Thyroid gland (tissue), 4 donors: ENCODE results near the gene NOS2. TPM values are rescaled to one million over a fixed set of nuclear protein-coding genes. Genes with fewer than 3 reads are reported as not detected.
"Not testable (repeated sequence)": the region's sequence is repeated elsewhere in the genome, so short reads cannot be mapped to it uniquely, and the experiment has no call there.

Source experiments
- DNase-seq, 2 donors: peaks; one replicate each; pipeline ENCODE4 v3.0.0-alpha.2; 2019
- H3K27ac ChIP-seq, 3 donors: fragments of 200-600 bp; sonication (generic); 1 replicate in 2 of 3; 2 replicates in 1 of 3; pipeline ENCODE4 v1.5.1; 2016 to 2019; ENCODE audit warnings: mild to moderate bottlenecking in 1 of 3, moderate library complexity in 1 of 3
- H3K27me3 ChIP-seq: fragments of 200-600 bp; sonication (generic); one replicate; pipeline ENCODE4 v1.5.1; 2019
- H3K36me3 ChIP-seq, 2 donors: fragments of 200-600 bp; sonication (generic); one replicate each; pipeline ENCODE4 v1.5.1; 2016 to 2019
- H3K4me1 ChIP-seq, 2 donors: fragments of 200-600 bp; sonication (generic); one replicate each; pipeline ENCODE4 v1.5.1; 2017 to 2019
- H3K4me3 ChIP-seq, 3 donors: fragments of 200-600 bp; sonication (generic); replicated peaks in 1 of 3; 1 replicate in 2 of 3; 2 replicates in 1 of 3; pipeline ENCODE4 v1.5.1; 2016; ENCODE audit warnings: mild to moderate bottlenecking in 1 of 3
- H3K9me3 ChIP-seq: fragments of 200-600 bp; sonication (generic); one replicate; pipeline ENCODE4 v1.5.1; 2017
- POLR2A ChIP-seq, 2 donors: fragments of 450-650 bp; IDR thresholded peaks; one replicate each; pipeline ENCODE4 v1.6.1; 2017; ENCODE audit warnings: antibody characterized with exemption in 2 of 2, mild to moderate bottlenecking in 2 of 2, moderate library complexity in 1 of 2
- WGBS, 2 donors: methylation state at CpG; one replicate each; pipeline ENCODE4 v1.1.5; 2017; 5-methylcytosine and 5-hydroxymethylcytosine counted together
- intact Hi-C: fragments of 100-400 bp; cut with DNase I; formaldehyde crosslinking; loops from one replicate; pipeline ENCODE4 v1.15.1; 2023
- small RNA-seq: library from RNA; depleted of rRNA; stranded (forward); fragments of <200 nt; gene quantifications from one replicate; pipeline ENCODE3, GENCODE V24; 2016
- total RNA-seq, 4 donors: library from RNA; depleted of rRNA; stranded (reverse); fragments of >200 nt; gene quantifications; one replicate each; pipeline ENCODE4 v1.2.3, GENCODE V29; 2016
- TF ChIP-seq, protein P1 (sequence below), 6 experiments: fragments of 200-600 bp in 3 of 6; fragments of 450-650 bp in 3 of 6; sonication (generic) in 3 of 6; IDR thresholded peaks; one replicate each; pipeline ENCODE4 v1.5.1; 2016 to 2019; ENCODE audit warnings: antibody characterized with exemption in 6 of 6, mild to moderate bottlenecking in 2 of 6, inconsistent platforms in 1 of 6, moderate library complexity in 1 of 6

The NOS2 gene
- total RNA-seq, 4 donors from 2014 or later = 0.22 to 1.1 TPM; not detected in 2

DNA sequence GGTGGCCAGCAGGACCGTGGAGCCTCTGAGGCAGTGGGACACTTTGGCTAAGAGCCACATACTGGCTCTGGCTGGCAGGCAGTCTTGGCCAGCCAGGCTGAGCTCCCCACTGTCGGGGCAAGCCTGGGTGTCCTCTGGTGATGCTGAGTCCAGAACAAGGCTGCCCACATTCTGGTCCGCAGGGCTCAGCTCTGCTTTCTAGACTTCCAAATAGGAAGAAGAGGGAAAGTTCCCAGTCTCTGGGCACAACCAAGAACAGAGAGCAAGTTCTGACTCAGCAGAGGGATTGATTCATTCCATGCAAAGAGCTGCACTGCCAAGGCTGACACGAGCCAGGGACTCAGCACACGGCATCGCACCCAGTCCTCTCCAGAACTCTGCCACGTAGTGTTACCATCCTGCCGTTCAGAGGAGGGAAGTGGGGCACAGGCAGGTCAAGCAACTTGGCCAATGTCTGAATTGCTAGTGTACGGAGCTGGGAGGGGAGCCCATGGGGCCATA lies 58.9 kb downstream of the NOS2 start:
- 49 to 59% methylated on average over 8 to 9 of the region's 9 CpGs for WGBS, 2 donors

DNA sequence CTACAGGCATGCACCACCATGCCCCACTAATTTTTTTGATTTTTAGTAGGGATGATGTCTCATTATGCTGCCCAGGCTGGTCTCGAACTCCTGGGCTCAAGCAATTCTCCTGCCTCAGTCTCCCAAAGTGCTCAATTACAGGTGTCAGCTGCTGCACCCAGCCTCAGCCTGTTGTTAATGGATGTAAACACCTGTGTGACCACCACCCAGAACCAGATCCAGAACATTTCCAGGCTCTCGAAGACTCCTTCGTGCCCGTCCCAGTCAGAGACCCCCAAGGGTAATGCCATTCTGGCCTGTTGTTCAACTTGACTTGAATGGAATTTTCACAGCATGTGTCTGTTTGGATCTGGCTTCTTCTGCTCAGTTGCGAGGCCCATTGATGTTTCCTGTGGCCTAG lies 59.8 kb downstream of the NOS2 start:
- 83 to 90% methylated on average over 5 of the region's 5 CpGs for WGBS, 2 donors
- H3K9me3 ChIP-seq, DNase-seq, H3K36me3 ChIP-seq, H3K4me1 ChIP-seq, H3K27ac ChIP-seq, H3K4me3 ChIP-seq, H3K27me3 ChIP-seq, intact Hi-C loops: not testable (repeated sequence)

More for the DNA sequence above, 58.9 kb downstream of the NOS2 start:
- intact Hi-C loops = no loop called here
- no peaks in the 10 kb centered on the region for H3K36me3 ChIP-seq
- no peaks in the 10 kb centered on the region for H3K9me3 ChIP-seq
- TF ChIP-seq, protein P1, sequence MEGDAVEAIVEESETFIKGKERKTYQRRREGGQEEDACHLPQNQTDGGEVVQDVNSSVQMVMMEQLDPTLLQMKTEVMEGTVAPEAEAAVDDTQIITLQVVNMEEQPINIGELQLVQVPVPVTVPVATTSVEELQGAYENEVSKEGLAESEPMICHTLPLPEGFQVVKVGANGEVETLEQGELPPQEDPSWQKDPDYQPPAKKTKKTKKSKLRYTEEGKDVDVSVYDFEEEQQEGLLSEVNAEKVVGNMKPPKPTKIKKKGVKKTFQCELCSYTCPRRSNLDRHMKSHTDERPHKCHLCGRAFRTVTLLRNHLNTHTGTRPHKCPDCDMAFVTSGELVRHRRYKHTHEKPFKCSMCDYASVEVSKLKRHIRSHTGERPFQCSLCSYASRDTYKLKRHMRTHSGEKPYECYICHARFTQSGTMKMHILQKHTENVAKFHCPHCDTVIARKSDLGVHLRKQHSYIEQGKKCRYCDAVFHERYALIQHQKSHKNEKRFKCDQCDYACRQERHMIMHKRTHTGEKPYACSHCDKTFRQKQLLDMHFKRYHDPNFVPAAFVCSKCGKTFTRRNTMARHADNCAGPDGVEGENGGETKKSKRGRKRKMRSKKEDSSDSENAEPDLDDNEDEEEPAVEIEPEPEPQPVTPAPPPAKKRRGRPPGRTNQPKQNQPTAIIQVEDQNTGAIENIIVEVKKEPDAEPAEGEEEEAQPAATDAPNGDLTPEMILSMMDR (IDR thresholded peaks at IDR 0.05) = no peak
- TF ChIP-seq POLR2A (IDR thresholded peaks at IDR 0.05) = no peak
- DNase-seq = peak in 1 of 2 donors; percentile 10
- H3K27ac ChIP-seq = no peak overlapping the region
- no peak overlapping the region for H3K4me3 ChIP-seq
- no peaks in the 10 kb centered on the region for H3K27me3 ChIP-seq
- H3K4me1 ChIP-seq = peaks cover 0 to 2% of the 10 kb centered on the region in 2 donors

DNA sequence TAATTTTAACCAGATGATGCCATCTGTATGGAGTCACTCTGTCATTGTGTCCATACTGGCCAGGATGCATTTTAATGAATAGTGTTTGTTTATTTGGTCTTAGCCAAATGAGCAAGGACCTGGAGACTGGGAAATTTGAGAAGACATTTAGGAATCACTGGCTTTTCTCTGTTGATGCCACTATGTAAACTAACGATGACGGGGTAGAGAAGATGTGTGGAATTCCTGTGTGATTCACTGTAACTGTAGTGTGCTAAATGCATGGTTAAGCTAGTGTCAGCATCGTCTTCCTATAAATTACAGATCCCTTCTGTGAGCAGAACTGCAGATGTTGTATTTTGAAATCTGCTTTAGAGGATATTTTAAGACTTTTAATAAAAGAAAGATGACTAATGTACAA lies 66.6 kb downstream of the NOS2 start:
- Histone ChIP-seq H3K4me3 (no peak overlapping the region), H3K4me1 (peaks cover 0 to 6% of the 10 kb centered on the region in 2 donors), H3K9me3 (no peaks in the 10 kb centered on the region), H3K27me3 (no peaks in the 10 kb centered on the region), H3K36me3 (no peaks in the 10 kb centered on the region), H3K27ac (no peak overlapping the region)
- DNase-seq = no peak
- 71 to 74% methylated on average over 3 of the region's 3 CpGs for WGBS, 2 donors
- intact Hi-C loops = no loop called here
- TF ChIP-seq, protein P1 (IDR thresholded peaks at IDR 0.05) = no peak
- no peak for TF ChIP-seq POLR2A (IDR thresholded peaks at IDR 0.05)

DNA sequence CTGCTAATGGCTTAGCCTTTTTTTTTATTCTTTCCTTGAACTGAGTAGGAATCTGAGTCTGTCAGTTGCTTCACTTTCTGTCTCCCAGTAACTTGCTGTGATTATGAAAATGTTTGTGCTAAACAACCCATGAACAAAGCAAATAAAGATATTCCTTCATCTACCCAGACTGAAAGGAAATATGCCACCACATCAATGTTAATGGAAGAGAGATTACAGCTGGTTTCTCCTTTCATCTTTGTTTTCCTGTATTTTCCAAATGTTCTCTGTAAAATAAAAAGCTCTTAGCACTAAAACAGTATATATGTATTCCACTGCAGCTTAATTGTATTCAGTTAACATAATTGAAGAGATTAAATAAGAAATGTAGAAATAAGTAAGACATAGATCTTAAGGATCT lies 67.6 kb downstream of the NOS2 start:
- H3K4me1 ChIP-seq, intact Hi-C loops, H3K4me3 ChIP-seq, H3K27ac ChIP-seq, H3K36me3 ChIP-seq, H3K9me3 ChIP-seq, DNase-seq, H3K27me3 ChIP-seq: not testable (repeated sequence)

DNA sequence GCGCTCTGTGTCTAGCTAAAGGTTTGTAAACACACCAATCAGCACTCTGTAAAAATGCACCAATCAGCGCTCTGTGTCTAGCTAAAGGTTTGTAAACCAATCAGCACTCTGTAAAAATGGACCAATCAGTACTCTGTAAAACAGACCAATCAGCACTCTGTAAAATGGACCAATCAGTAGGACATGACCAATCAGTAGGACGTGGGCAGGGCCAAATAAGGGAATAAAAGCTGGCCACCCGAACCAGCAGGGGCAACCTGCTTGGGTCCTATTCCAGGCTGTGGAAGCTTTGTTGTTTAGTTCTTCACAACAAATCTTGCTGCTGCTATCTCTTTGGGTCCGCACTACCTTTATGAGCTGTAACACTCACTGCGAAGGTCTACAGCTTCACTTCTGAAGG lies 74.3 kb downstream of the NOS2 start:
- H3K27ac ChIP-seq, intact Hi-C loops, H3K36me3 ChIP-seq, H3K27me3 ChIP-seq, H3K4me1 ChIP-seq, H3K4me3 ChIP-seq, DNase-seq, H3K9me3 ChIP-seq: not testable (repeated sequence)
- 87 to 90% methylated on average over 6 of the region's 6 CpGs for WGBS, 2 donors

DNA sequence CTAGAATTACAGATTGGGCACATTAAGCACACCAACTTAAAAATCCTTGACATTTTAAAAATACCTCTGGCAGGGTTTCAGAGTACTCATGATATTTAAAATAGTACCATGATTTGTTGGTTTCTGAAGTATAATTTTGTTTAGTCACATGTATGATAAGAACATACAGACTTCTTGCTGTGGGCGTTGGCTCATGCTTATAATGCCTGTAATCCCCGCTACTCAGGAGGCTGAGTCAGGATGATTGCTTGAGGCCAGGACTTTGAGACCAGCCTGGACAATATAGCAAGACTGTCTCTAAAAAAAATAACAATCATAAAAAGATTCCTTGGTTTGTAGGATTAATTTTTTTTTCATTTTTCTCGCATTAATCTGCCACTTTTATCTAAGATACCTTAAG lies 78.5 kb downstream of the NOS2 start:
- DNase-seq = no peak

More for the DNA sequence above, 78.5 kb downstream of the NOS2 start:
- no peak overlapping the region for H3K27ac ChIP-seq
- intact Hi-C loops = no loop called here
- no peaks in the 10 kb centered on the region for H3K4me1 ChIP-seq
- TF ChIP-seq POLR2A (IDR thresholded peaks at IDR 0.05) = no peak
- TF ChIP-seq, protein P1 (IDR thresholded peaks at IDR 0.05) = no peak
- H3K9me3 ChIP-seq = no peaks in the 10 kb centered on the region
- WGBS, 2 donors = 73 to 80% methylated on average over 3 of the region's 3 CpGs
- H3K36me3 ChIP-seq = no peaks in the 10 kb centered on the region
- no peak overlapping the region for H3K4me3 ChIP-seq
- no peaks in the 10 kb centered on the region for H3K27me3 ChIP-seq

Small RNA genes within 50 kb of the gene (small RNA-seq; reads per million reads assigned to genes)
- gene AC130289.1 = not detected
- not detected for gene AC130289.2

Other genes starting within 250 kb of the NOS2 start
- gene LGALS9, start 169.3 kb downstream of the NOS2 start, total RNA-seq = 10 to 100 TPM in 3 of 4 donors, 1 to 10 TPM in 1; 8.9 to 36.4 (median 18.0) TPM
- gene LYRM9, start 92.8 kb upstream of the NOS2 start, total RNA-seq = 10 to 100 TPM; 25.5 to 52.7 (median 46.4) TPM
- 10 to 100 TPM; 37.7 to 54.2 (median 46.0) TPM for gene NLK, start 242.1 kb upstream of the NOS2 start, total RNA-seq